Neural cell (in vitro differentiated cells): ENCODE measurements around the gene ATG4A.

Experiments
- EP300 ChIP-seq: fragments of 450-650 bp; conservative IDR thresholded peaks from 2 replicates; pipeline ENCODE4 v1.6.1; 2014; ENCODE audit warnings: antibody characterized with exemption, mild to moderate bottlenecking, moderate library complexity; ENCODE audit not compliant: poor library complexity, severe bottlenecking
- POLR2AphosphoS5 ChIP-seq: IDR thresholded peaks from 2 replicates; pipeline ENCODE4 v1.6.1; 2012
- RAD21 ChIP-seq: fragments of 450-650 bp; conservative IDR thresholded peaks from 2 replicates; pipeline ENCODE4 v1.6.1; 2014; ENCODE audit warnings: antibody characterized with exemption, mild to moderate bottlenecking, moderate library complexity
- TAF1 ChIP-seq: IDR thresholded peaks from 2 replicates; pipeline ENCODE4 v1.6.1; 2012; ENCODE audit warnings: low read depth
- TF ChIP-seq, protein P1 (sequence below): fragments of 450-650 bp; IDR thresholded peaks from 2 replicates; pipeline ENCODE4 v1.5.1; 2014; ENCODE audit warnings: antibody characterized with exemption, mild to moderate bottlenecking, moderate library complexity; ENCODE audit not compliant: poor library complexity, severe bottlenecking

GRCh38 chrX:108157628-108158027, 66.0 kb downstream of the ATG4A start:
- TF ChIP-seq TAF1 (no peak), RAD21 (no peak), EP300 (no peak), POLR2AphosphoS5 (no peak)
- TF ChIP-seq, protein P1, sequence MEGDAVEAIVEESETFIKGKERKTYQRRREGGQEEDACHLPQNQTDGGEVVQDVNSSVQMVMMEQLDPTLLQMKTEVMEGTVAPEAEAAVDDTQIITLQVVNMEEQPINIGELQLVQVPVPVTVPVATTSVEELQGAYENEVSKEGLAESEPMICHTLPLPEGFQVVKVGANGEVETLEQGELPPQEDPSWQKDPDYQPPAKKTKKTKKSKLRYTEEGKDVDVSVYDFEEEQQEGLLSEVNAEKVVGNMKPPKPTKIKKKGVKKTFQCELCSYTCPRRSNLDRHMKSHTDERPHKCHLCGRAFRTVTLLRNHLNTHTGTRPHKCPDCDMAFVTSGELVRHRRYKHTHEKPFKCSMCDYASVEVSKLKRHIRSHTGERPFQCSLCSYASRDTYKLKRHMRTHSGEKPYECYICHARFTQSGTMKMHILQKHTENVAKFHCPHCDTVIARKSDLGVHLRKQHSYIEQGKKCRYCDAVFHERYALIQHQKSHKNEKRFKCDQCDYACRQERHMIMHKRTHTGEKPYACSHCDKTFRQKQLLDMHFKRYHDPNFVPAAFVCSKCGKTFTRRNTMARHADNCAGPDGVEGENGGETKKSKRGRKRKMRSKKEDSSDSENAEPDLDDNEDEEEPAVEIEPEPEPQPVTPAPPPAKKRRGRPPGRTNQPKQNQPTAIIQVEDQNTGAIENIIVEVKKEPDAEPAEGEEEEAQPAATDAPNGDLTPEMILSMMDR, result no peak
